GM12872 (cell line): ENCODE measurements around the gene DCC.

Experiments
- TF ChIP-seq, protein P1 (sequence below): IDR thresholded peaks from 3 replicates; pipeline ENCODE4 v1.5.1; 2011; ENCODE audit warnings: low read depth, mild to moderate bottlenecking, low read length, moderate library complexity; ENCODE audit not compliant: insufficient read depth

DCC gene

DNA sequence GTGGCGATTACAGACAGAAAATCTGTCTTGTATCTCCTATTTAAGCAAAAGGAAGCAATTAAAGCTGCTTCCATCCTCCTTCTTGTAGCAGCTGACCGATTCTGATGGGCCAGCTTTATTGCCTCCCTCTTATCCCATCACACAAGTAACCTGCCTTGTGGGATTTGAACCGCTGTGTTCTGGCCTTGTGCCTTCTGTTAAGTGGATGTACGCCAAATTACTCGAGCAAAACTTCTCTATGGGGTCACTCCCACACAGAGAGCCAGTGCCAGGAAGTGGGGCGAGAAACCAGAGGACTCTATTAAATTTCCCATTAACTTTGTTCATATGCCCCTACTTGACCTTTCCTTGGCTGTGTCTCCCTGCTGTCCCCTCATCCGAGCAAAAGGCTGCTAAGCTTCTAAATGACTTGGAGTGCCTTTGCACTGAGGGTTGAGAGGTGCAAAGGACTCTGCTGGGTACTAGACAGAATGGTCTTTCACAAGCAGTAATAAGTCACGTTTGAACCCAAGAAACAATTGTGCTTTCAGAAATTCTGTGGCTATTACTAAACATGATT, 1212.0 kb downstream of the DCC start:
- TF ChIP-seq, protein P1, sequence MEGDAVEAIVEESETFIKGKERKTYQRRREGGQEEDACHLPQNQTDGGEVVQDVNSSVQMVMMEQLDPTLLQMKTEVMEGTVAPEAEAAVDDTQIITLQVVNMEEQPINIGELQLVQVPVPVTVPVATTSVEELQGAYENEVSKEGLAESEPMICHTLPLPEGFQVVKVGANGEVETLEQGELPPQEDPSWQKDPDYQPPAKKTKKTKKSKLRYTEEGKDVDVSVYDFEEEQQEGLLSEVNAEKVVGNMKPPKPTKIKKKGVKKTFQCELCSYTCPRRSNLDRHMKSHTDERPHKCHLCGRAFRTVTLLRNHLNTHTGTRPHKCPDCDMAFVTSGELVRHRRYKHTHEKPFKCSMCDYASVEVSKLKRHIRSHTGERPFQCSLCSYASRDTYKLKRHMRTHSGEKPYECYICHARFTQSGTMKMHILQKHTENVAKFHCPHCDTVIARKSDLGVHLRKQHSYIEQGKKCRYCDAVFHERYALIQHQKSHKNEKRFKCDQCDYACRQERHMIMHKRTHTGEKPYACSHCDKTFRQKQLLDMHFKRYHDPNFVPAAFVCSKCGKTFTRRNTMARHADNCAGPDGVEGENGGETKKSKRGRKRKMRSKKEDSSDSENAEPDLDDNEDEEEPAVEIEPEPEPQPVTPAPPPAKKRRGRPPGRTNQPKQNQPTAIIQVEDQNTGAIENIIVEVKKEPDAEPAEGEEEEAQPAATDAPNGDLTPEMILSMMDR: no peak

DNA sequence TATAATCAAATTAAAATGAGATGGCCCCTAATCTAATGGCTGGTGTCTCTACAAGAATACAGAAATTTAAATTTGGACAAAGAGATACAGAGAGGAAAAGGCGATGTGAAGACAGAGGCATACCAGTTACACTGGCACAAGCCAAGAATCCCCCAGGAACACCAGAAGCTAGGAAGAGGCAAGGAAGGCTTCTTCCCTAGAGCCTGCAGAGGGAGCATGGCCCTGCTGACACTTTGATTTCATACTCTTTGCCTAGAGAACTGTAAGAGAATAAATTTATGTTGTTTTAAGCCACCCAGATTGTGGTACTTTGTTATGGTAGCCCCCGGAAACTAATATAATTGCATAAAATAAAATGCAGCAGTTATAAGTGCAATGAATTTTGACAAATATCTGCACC, 1213.0 kb downstream of the DCC start:
- TF ChIP-seq, protein P1: no peak

DNA sequence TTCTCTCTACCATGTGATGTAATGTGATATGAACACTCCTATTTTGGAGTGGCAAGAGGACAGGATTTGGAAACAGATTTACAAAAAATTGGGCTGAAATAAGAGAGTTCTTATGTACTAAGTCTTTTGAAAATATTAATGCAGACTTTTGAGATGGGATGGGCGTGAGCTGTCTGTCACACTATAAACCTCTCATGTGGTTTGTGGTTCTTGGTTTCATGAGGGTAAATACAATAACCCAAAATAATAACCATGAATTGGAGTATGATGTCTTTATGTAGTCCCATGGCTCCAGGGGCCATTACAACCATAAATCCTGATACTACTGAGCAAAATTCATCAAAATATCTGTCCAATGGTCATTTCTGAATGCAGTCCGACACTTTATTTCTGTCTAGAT, 1216.5 kb downstream of the DCC start:
- TF ChIP-seq, protein P1: no peak

DNA sequence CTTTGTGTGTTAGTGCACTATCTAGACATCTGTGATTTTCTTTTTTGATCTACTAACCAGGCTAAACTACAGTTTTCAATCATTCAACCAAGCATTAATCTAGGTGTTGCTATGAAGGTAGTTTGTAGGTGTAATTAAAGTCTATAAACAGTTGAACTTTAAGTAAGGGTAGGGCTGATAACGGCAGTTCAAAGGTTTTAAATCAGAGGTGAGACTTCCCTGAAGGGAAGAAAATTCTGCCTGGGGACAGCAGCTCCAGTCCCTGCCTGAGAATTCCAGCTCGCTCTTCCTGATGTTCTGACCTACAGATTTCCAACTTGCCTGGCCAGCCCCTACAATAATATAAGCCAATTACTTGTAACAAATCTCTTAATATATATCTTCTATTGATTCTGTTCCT, 1220.5 kb downstream of the DCC start:
- TF ChIP-seq, protein P1: no peak

DNA sequence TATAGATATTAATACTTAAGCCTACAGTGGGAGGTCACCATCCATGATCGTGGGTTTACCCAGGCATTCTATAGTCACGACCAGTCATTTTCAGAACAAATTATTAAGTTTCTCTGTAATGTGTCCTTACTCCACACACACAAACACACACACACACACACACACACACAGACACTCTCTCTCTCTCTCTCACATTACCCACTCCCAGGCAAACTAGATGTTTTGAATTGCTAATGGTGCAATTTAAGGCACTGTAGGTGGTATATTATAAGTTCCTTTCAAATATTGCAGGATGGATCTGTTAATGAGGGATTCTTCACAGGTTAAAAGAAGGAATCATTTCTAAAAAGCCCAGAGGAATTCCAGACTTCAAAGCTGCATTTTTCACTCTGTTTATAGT, 1226.6 kb downstream of the DCC start:
- TF ChIP-seq, protein P1: no peak

DNA sequence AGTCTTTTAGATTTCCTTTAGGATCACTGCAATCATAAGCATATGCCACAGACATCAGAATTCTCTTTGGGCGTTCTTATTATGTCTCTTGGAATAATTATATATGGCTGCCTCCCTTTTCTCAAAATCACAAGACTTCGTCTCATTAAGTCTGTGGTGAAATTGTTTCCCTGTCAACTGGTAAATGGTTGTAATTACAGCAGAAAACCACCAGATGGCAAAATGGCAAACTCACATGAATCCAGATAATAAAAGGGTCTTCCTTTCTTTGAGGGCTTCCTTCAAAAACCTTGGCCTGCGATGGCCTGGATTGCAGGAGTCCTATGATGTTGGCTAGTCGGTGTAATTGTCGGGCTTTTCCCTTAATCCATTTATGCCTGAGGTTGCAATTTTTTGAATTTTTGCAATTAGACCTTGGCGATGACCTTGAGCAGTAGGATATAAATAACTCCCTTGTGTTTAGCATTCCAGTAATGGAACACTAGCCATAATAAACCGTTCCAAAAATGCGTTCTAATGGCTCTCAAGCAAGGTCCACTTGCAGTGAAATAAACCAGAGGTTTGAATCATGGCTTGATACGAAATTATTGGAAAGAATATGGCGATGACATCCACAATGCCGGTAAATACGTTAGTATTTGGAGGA, 1228.1 kb downstream of the DCC start:
- TF ChIP-seq, protein P1: peak; percentile 68; the same call in 2 of the 3 replicates
